NCI-H1436 (cell line): ENCODE measurements around the gene RFPL2.

Experiments
- DNase-seq: peaks from one replicate; lab custom pipeline; 2025; lab: John Stamatoyannopoulos, UW

RFPL2 gene

GRCh38 chr22:32204856-32205722, at the start of gene RFPL2:
Gene RFPL2, minus strand, starts transcription at chr22:32205073. Its CDS starts 2,622 bp downstream, at chr22:32202451.
- peak; percentile 45 for DNase-seq

DNA sequence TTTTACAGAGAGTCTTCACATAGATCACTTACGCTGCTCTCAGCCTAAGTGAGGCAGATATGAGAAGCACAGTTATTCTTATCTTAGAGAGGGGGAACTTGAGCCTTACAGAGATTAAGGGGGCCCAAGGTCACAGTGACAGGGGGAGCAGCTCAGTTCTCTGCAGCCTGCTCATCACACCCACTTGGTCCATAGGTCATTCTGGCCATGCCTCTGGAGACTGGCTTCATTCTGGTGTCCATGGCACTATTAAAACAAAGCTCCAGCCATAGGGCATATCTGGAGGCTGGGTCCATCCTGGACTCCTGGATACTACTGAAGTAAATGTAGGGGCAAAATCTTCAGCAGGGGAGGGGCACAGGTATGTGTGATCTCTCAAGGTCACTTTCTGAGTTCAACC, 44.4 kb upstream of the RFPL2 start:
- no peak for DNase-seq

DNA sequence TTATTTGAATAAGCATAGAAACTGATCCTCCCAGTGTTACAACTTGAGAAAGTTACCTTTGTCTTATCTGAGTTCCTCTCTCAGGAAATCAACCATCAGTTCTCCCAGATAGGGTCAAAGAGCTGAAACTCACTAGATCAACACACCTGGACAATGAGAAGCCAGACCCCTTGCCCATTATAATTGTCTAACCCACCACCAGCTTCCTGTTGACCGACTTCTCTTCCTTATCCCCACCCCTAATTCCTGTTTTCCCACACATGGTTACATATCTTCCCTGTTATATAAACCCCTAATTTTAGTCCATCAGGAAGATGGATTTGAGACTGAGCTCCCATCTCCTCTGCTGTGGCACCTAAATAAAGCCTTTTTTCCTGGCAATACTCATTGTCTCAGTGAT, 43.4 kb upstream of the RFPL2 start:
- no peak for DNase-seq

DNA sequence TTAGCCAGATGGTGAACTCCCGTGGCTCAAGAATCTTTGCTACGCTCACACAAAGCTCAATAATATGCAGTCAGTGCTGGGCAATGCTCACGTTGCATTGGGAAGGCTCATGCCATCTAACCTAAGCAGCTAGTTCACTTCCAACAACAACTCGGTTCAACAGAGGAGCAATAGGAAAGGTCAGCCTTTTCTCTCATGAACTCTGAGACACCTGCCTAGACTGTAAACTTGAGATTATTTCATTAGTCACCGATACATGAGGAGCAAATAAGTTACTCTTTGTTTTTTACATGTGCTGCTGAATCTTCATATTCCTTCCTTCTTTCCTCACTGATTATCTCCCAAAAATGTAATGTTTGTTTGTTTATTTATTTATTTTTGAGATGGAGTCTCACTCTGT, 41.3 kb upstream of the RFPL2 start:
- no peak for DNase-seq

DNA sequence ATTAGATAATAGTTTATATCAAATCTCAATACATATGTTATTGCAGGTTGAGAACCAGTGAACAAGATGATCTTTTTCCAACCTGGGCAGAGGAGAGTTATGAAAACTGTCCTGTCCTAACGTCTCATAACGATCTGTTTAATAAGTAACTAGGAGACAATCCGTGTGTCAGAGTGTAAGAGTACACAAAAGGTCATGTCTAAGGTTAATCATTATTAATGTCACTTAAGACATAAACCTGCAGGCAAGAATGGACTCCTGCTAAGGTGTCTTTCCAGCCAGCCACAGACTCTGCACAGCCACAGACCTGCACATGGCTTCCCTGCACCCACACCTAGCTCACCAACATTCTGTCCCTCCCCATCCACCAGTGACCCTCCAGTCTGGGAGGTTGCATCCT, 40.2 kb upstream of the RFPL2 start:
- DNase-seq = no peak

DNA sequence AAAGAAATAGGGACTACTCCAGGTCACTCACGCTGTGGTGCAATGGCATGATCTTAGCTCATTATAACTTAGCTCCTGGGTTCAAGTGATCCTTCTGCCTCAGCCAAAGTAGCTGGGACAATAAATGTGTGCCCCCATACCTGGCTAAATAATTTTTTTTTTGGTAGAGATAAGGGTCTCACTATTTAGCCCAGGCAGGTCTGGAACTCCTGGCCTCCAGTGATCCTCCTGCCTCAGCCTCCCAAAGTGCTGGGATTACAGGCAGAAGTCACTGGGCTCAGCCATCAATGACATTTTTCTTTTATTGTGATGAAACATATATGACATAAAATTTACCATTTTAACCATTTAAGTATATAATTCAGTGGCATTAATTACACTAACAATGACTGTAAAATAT, 39.7 kb upstream of the RFPL2 start:
- DNase-seq = no peak

GRCh38 chr22:32240461-32240860, 35.6 kb upstream of the RFPL2 start:
- no peak for DNase-seq

DNA sequence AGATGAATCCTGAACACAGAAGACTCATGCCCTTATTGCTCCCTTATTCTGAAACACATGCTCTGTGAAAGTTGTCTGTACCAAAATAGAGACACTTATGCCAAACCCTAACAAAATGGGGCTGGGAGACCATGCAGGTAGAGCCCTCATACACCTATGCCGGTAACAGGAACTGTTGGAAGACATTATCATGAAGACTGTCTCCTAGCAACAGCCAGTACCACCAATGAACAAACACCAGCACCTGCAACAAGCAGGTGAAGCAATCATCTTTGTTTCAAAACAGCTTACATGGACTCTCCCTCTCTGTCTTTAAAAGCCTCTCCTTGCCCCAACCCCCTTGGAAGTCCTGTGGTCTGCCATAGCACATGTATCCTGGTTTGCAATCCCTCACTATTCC, 33.0 kb upstream of the RFPL2 start:
- DNase-seq = peak; percentile 40

- no peak for DNase-seq
Measured at GRCh38 chr22:32236970-32237369, 32.1 kb upstream of the RFPL2 start.

- no peak for DNase-seq
Measured at GRCh38 chr22:32233091-32233490, 28.2 kb upstream of the RFPL2 start.

DNA sequence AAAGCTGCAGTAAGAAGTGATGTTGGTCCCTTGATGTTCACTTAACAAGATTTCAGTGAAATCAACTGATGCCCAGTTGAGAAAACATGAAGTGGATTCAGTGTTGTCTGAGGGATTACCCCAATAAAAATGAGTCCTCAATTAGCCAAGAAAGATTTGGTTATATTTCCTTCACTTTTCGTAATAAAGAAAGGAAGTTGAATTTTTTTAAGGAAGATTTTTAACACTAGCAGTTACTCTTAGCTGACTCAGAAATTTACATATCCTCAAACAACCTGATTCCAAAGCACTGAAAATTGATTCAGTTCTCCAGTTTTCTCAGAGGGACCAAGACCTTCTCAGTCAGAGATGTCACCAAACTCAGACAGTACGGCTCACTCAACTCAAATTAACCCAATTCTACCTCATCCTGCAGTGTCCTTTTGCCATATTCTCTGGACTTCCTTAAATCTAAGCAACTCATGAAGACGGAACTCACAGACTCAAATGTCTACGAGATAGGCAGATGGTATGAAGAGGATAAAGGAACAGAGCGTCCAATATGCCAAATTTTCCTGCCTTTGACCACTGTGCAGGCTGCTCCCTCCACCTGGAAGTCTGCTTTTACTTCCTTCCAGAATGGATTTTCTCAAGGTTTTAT, 27.4 kb upstream of the RFPL2 start:
- DNase-seq = no peak

DNA sequence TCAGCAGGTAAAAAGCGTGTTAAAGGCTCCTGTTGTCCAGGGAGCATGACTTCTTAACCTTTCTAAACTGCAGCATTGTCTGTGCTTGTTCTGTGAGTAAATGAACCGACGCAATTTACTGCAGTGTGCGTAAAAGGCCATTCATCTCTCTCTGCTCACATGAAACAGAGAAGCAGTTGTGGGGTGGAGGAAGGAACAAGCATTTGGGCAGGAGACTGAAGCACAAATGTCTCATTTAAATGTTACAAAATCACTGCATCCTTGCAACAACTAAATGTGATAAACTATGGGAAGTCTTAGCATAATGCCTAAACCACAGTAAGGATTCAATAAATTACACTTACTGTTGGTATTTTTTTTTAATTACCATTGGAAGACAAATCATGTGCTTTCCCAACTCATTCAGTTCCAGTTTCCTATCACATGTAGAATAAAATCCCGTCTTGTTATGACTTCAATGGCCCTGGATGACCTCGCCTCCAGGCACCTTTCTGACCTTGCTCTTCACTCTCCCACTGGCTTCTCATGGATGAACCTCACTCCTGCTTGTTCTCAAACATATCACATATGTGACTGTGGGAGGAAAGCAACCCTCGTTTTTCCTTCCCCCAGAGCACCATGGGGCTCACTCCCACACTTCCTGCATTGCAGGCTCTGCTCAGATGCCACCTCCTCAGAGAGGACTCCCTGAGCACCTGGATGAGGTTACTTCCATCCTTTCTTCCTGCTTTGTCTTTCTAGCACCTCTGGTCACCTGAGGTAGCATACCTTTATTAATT, 21.6 kb upstream of the RFPL2 start:
- no peak for DNase-seq

GRCh38 chr22:32222991-32223390, 18.1 kb upstream of the RFPL2 start:
- DNase-seq = no peak

DNA sequence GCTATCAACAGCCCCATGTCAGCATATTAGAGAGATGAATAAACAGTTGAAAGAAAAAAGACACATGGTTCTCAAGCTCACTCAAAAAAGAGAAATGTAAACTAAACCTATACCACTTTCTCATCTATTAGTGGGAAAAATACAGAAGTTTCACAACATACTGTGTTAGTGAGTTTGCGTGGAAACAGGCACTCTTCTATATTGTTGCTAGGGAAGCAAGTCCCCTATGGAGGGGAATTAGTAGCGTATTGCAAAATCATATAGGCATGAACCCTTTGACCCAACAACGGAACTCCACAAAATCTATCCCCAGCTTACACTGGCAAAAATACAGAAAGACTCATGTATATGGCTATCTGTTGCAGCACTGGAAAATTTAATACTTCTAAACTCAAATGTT, 14.2 kb upstream of the RFPL2 start:
- no peak for DNase-seq

- DNase-seq = no peak
Measured at GRCh38 chr22:32218470-32218869, 13.6 kb upstream of the RFPL2 start.

DNA sequence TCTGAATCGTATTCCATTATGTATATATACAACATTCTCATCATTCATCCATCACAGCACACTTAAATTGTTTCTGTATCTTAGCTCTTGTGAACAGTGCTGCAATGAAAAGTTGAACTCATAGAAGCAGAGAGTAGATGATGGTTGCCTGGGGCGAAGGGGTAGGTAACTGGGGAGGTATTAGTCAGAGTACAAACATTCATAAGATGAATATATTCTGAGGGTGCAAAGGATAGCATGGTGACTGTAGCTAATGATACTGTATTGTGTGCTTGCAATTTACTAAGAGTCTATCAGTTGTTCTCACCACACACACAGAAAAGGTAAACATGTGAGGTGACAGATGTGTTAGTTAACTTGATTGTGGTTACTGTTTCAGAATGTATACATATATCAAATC, 12.6 kb upstream of the RFPL2 start:
- no peak for DNase-seq

GRCh38 chr22:32216911-32217310, 12.0 kb upstream of the RFPL2 start:
- DNase-seq = no peak

- DNase-seq = no peak
Measured at GRCh38 chr22:32211011-32211410, 6.1 kb upstream of the RFPL2 start.

GRCh38 chr22:32208681-32209080, 3.8 kb upstream of the RFPL2 start:
- no peak for DNase-seq

- DNase-seq = no peak
Measured at GRCh38 chr22:32207971-32208480, 3.2 kb upstream of the RFPL2 start.

DNA sequence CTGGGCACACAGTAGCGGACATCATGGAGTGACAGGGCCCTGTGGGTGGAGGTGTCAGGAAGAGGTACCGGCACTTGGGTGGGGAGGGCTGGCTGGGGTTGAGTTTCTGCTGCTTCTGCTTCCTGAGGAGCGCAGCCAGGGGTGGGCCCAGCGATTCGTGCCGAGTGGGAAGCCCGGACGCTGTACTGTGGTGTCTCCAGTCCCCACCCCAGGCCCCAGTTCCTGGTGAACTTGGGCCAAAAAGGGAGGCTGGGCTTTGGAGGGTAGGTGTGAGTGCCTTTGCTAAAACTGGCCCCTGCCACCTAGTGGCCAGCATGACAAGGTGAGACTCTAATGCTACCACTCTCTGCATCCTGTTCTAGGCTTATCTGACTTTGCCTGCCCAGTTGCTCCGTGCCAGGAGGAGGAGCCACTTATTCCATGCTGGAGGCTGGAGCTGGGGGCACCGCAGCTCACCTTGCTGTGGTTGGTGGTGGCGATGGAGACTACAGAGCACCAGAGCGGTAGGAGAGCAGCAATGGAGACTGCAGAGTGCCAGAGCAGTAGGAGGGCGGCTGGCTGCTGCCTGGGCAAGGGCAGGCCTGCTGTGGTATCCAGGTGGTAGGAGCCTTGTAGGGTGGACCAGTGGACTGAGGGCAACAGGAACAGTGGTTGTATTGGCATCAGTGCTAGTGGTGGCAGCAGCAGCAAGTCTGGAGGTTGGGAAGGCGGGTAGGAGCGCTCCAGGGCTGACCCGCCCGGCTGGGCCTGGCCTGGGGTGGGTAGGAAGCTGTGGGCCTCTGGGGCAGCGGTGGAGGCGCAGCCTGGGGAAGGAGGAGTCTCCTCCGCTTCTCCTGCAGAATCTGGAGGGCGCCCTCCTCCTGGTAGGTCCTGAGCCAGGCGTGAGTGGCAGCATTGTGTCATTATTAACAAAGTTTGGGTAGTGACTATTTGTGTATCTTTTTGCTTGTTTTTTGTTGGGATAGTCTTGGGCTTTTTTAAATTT, 2.2 kb upstream of the RFPL2 start:
- DNase-seq = no peak
